Nephron (organoid): ENCODE results near the gene TMSB10.

Experiments used
- H3K27ac Mint-ChIP-seq, 3 experiments: 2 replicates each; pipeline ENCODE4 v1.8.0; 2020; ENCODE audit warnings: mixed read lengths in 3 of 3, mild to moderate bottlenecking in 2 of 3, moderate library complexity in 1 of 3
- H3K27me3 Mint-ChIP-seq: 2 replicates; pipeline ENCODE4 v1.8.0; 2021; ENCODE audit warnings: low read depth, mild to moderate bottlenecking, moderate library complexity, mixed read lengths
- H3K36me3 Mint-ChIP-seq: 2 replicates; pipeline ENCODE4 v1.8.0; 2020; ENCODE audit warnings: low read depth, mixed read lengths
- H3K4me1 Mint-ChIP-seq: 2 replicates; pipeline ENCODE4 v1.8.0; 2020; ENCODE audit warnings: mixed read lengths
- H3K4me3 Mint-ChIP-seq, 3 experiments: 2 replicates each; pipeline ENCODE4 v1.8.0; 2020; ENCODE audit warnings: mild to moderate bottlenecking in 3 of 3, mixed read lengths in 3 of 3, moderate library complexity in 2 of 3
- H3K9me3 Mint-ChIP-seq: 2 replicates; pipeline ENCODE4 v1.8.0; 2020; ENCODE audit warnings: mixed read lengths
- CTCF ChIP-seq, 3 experiments: fragments of 200-600 bp; sonication (generic); IDR thresholded peaks; one replicate each; pipeline ENCODE4 v1.5.0; 2021; ENCODE audit warnings: antibody characterized with exemption in 3 of 3; ENCODE audit not compliant: unreplicated experiment in 3 of 3

TMSB10 gene

GRCh38 chr2:84946204-84947009 is 41.0 kb downstream of the TMSB10 start:
- no peaks in the 10 kb centered on the region for H3K4me1 Mint-ChIP-seq
- no peaks in the 10 kb centered on the region for H3K27me3 Mint-ChIP-seq
- no peak for TF ChIP-seq CTCF (IDR thresholded peaks at IDR 0.05; ENCODE audit: unreplicated experiment in 3 of 3)
- H3K4me3 Mint-ChIP-seq = no peak overlapping the region
- no peaks in the 10 kb centered on the region for H3K36me3 Mint-ChIP-seq
- no peak overlapping the region for H3K27ac Mint-ChIP-seq
- no peaks in the 10 kb centered on the region for H3K9me3 Mint-ChIP-seq

GRCh38 chr2:84947010-84947593 is 41.6 kb downstream of the TMSB10 start:
- Mint-ChIP-seq H3K27ac (no peak overlapping the region), H3K4me3 (no peak overlapping the region), H3K4me1 (no peaks in the 10 kb centered on the region), H3K27me3 (no peaks in the 10 kb centered on the region), H3K36me3 (no peaks in the 10 kb centered on the region), H3K9me3 (no peaks in the 10 kb centered on the region)
- TF ChIP-seq CTCF (IDR thresholded peaks at IDR 0.05; ENCODE audit: unreplicated experiment in 3 of 3) = no peak

- no peaks in the 10 kb centered on the region for H3K9me3 Mint-ChIP-seq
- H3K27ac Mint-ChIP-seq = no peak overlapping the region
- peaks cover 11% of the 10 kb centered on the region for H3K4me1 Mint-ChIP-seq
- TF ChIP-seq CTCF (IDR thresholded peaks at IDR 0.05; ENCODE audit: unreplicated experiment in 3 of 3) = no peak
- H3K4me3 Mint-ChIP-seq = no peak overlapping the region
- no peaks in the 10 kb centered on the region for H3K36me3 Mint-ChIP-seq
- H3K27me3 Mint-ChIP-seq = peaks cover 13% of the 10 kb centered on the region
Observed at GRCh38 chr2:84953535-84953934, 48.1 kb downstream of the TMSB10 start.

GRCh38 chr2:84954329-84954728 is 48.9 kb downstream of the TMSB10 start:
- Mint-ChIP-seq H3K27ac (no peak overlapping the region), H3K27me3 (peaks cover 13% of the 10 kb centered on the region), H3K36me3 (no peaks in the 10 kb centered on the region), H3K4me3 (no peak overlapping the region), H3K9me3 (no peaks in the 10 kb centered on the region), H3K4me1 (peaks cover 19% of the 10 kb centered on the region)
- TF ChIP-seq CTCF (IDR thresholded peaks at IDR 0.05; ENCODE audit: unreplicated experiment in 3 of 3) = no peak
